ENCODE measurements around the gene DIP2B. TPM values are rescaled to one million over a fixed set of nuclear protein-coding genes. Genes with fewer than 3 reads are reported as not detected.

Gene DIP2B
- total RNA-seq, 1 donor from 2014 or later = 24.0 TPM

- peaks cover 31 to 47% (median 36%) of the 10 kb centered on the region in 3 donors for H3K36me3 ChIP-seq (ENCODE audit: control insufficient read depth in 3 of 3, insufficient read depth in 3 of 3, low read length in 3 of 3)
- peaks cover 0 to 9% (median 5%) of the 10 kb centered on the region in 3 donors for H3K4me1 ChIP-seq (ENCODE audit: control insufficient read depth in 3 of 3, insufficient read depth in 3 of 3, low read length in 3 of 3)
- H3K27me3 ChIP-seq (ENCODE audit: control insufficient read depth in 3 of 3, insufficient read depth in 3 of 3, low read length in 3 of 3) = no peaks in the 10 kb centered on the region
- H3K9ac ChIP-seq (ENCODE audit: low read depth in 1 of 3, low read length in 3 of 3) = no peak overlapping the region
- H3K27ac ChIP-seq (ENCODE audit: low read depth, low read length) = no peak overlapping the region
- H3K4me3 ChIP-seq (ENCODE audit: low read length in 3 of 3) = no peak overlapping the region
- H3K9me3 ChIP-seq (ENCODE audit: control insufficient read depth in 3 of 3, low read length in 3 of 3) = no peaks in the 10 kb centered on the region
Observed at GRCh38 chr12:50720501-50720900, 215.7 kb downstream of the DIP2B start.

DNA sequence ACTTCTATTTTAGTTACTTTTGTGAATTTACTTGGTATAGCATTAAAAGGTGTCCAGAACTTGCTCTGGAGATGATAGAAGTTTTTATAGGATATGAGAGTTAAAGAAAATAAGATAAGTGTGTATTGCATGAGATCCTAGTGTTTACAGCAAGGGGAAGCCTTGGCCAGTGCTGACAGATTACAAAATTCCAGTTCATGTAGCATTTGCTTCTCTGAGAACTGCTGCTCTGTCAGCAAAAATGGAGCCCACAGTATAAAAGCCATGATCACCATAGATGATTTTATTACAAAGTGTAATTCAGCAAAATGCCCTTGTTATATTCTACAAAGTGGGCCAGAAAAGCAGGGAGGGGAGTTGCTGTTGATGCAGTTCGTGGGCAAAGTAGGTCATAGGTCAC is 219.1 kb downstream of the DIP2B start:
- Histone ChIP-seq H3K27ac (ENCODE audit: low read depth, low read length) (peak overlapping the region; percentile 26), H3K27me3 (ENCODE audit: control insufficient read depth in 3 of 3, insufficient read depth in 3 of 3, low read length in 3 of 3) (no peaks in the 10 kb centered on the region), H3K4me3 (ENCODE audit: low read length in 3 of 3) (no peak overlapping the region), H3K9ac (ENCODE audit: low read depth in 1 of 3, low read length in 3 of 3) (no peak overlapping the region), H3K4me1 (ENCODE audit: control insufficient read depth in 3 of 3, insufficient read depth in 3 of 3, low read length in 3 of 3) (peaks cover 0 to 15% (median 2%) of the 10 kb centered on the region in 3 donors), H3K36me3 (ENCODE audit: control insufficient read depth in 3 of 3, insufficient read depth in 3 of 3, low read length in 3 of 3) (peaks cover 36 to 58% (median 49%) of the 10 kb centered on the region in 3 donors), H3K9me3 (ENCODE audit: control insufficient read depth in 3 of 3, low read length in 3 of 3) (no peaks in the 10 kb centered on the region)

DNA sequence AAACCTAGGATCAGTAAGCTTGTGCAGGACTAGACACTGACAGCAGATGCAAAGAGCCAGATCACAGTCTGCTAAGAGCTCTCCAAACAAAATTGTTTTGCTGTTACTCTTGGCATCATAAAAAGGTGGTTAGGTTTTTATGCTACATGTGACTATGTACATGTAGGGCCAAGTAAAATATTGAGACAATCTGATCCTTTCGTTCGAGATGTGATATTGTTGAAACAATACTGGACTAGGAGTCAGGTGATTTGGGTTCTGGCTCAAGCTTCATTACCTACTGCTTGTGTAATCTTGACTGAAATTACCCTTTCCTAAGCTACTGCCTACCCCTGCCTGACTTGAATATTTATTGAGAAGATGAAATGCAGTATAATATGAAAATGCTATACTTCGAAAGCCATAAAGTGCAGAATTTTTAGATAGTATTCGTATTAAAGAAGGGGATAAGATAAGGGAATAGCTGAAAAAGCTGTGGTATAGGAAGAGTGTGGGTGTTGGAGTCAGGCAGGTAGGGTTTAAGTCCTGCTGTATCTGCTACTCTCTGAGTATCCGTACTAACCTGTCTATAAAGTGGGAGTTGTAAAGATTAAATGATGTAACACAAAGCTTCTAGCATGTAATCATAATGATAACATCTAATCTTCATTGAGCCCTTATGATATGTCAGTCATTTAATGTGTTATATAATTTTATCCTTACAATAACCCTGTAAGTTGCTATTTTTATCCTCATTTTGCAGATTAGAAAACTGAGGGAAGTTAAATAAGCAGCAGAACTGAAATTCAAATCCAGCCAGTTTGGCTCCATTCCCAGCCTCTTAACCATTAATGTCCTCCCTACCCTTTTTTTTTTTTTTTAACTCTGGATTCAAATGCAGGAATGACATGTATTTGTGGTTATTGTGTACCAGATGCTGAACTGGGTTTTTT is 220.5 kb downstream of the DIP2B start:
- peaks cover 43 to 65% (median 57%) of the 10 kb centered on the region in 3 donors for H3K36me3 ChIP-seq (ENCODE audit: control insufficient read depth in 3 of 3, insufficient read depth in 3 of 3, low read length in 3 of 3)
- peak overlapping the region; percentile 26 for H3K27ac ChIP-seq (ENCODE audit: low read depth, low read length)

GRCh38 chr12:50727466-50727865 is 222.7 kb downstream of the DIP2B start:
- Histone ChIP-seq H3K27me3 (ENCODE audit: control insufficient read depth in 3 of 3, insufficient read depth in 3 of 3, low read length in 3 of 3) (no peaks in the 10 kb centered on the region), H3K4me1 (ENCODE audit: control insufficient read depth in 3 of 3, insufficient read depth in 3 of 3, low read length in 3 of 3) (peaks cover 0 to 18% (median 2%) of the 10 kb centered on the region in 3 donors), H3K9ac (ENCODE audit: low read depth in 1 of 3, low read length in 3 of 3) (no peak overlapping the region), H3K9me3 (ENCODE audit: control insufficient read depth in 3 of 3, low read length in 3 of 3) (no peaks in the 10 kb centered on the region), H3K4me3 (ENCODE audit: low read length in 3 of 3) (no peak overlapping the region), H3K27ac (ENCODE audit: low read depth, low read length) (peak overlapping the region; percentile 43), H3K36me3 (ENCODE audit: control insufficient read depth in 3 of 3, insufficient read depth in 3 of 3, low read length in 3 of 3) (peaks cover 45 to 70% (median 68%) of the 10 kb centered on the region in 3 donors)

More for the DNA sequence above, 220.5 kb downstream of the DIP2B start:
- Histone ChIP-seq H3K27me3 (ENCODE audit: control insufficient read depth in 3 of 3, insufficient read depth in 3 of 3, low read length in 3 of 3) (no peaks in the 10 kb centered on the region), H3K9me3 (ENCODE audit: control insufficient read depth in 3 of 3, low read length in 3 of 3) (no peaks in the 10 kb centered on the region), H3K9ac (ENCODE audit: low read depth in 1 of 3, low read length in 3 of 3) (no peak overlapping the region), H3K4me3 (ENCODE audit: low read length in 3 of 3) (no peak overlapping the region), H3K4me1 (ENCODE audit: control insufficient read depth in 3 of 3, insufficient read depth in 3 of 3, low read length in 3 of 3) (peaks cover 0 to 18% (median 2%) of the 10 kb centered on the region in 3 donors)

DNA sequence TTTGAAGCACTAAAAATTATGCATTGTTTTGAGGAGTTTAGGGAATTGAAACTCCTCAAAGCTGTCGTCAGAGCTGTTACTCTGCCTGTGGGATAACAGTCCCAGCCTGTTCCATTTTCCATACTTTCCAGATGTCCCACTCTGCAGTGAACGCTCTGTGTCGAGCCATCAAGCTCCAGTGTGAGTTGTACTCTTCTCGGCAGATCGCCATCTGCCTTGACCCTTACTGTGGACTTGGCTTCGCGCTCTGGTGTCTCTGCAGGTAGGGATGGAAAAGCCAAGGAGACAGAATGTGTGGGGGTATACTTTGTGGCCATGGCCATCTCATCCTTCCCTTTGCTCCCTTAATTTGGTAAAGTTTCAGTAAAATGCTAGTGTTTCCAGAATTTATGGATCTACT is 223.6 kb downstream of the DIP2B start:
- Histone ChIP-seq H3K9me3 (ENCODE audit: control insufficient read depth in 3 of 3, low read length in 3 of 3) (no peaks in the 10 kb centered on the region), H3K36me3 (ENCODE audit: control insufficient read depth in 3 of 3, insufficient read depth in 3 of 3, low read length in 3 of 3) (peaks cover 38 to 71% (median 68%) of the 10 kb centered on the region in 3 donors), H3K9ac (ENCODE audit: low read depth in 1 of 3, low read length in 3 of 3) (no peak overlapping the region), H3K27me3 (ENCODE audit: control insufficient read depth in 3 of 3, insufficient read depth in 3 of 3, low read length in 3 of 3) (no peaks in the 10 kb centered on the region), H3K27ac (ENCODE audit: low read depth, low read length) (no peak overlapping the region), H3K4me1 (ENCODE audit: control insufficient read depth in 3 of 3, insufficient read depth in 3 of 3, low read length in 3 of 3) (peaks cover 0 to 18% (median 2%) of the 10 kb centered on the region in 3 donors), H3K4me3 (ENCODE audit: low read length in 3 of 3) (no peak overlapping the region)

DNA sequence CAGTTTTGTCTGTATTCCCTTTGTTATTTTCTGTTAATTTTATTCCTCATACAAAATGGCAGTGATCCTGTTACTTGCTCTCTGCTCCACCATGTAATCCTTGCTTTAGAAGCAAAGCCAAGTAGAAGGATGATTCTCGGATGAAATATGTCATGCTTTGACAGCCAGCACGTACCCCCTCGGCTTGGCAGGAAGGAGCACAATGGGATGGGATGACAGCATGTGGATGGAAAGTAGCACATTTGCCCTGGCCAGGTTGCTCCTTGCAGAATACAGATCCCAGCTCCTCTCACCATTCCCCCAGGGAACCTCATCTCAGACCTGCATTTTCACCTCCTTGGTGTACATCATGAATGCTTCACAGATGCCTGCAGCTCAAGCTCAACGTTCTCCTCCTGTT is 224.1 kb downstream of the DIP2B start:
- Histone ChIP-seq H3K9me3 (ENCODE audit: control insufficient read depth in 3 of 3, low read length in 3 of 3) (no peaks in the 10 kb centered on the region), H3K4me3 (ENCODE audit: low read length in 3 of 3) (no peak overlapping the region), H3K9ac (ENCODE audit: low read depth in 1 of 3, low read length in 3 of 3) (no peak overlapping the region), H3K27ac (ENCODE audit: low read depth, low read length) (no peak overlapping the region), H3K36me3 (ENCODE audit: control insufficient read depth in 3 of 3, insufficient read depth in 3 of 3, low read length in 3 of 3) (peaks cover 35 to 68% (median 68%) of the 10 kb centered on the region in 3 donors), H3K4me1 (ENCODE audit: control insufficient read depth in 3 of 3, insufficient read depth in 3 of 3, low read length in 3 of 3) (peaks cover 0 to 18% (median 2%) of the 10 kb centered on the region in 3 donors), H3K27me3 (ENCODE audit: control insufficient read depth in 3 of 3, insufficient read depth in 3 of 3, low read length in 3 of 3) (no peaks in the 10 kb centered on the region)

GRCh38 chr12:50732591-50732990 is 227.8 kb downstream of the DIP2B start:
- H3K27me3 ChIP-seq (ENCODE audit: control insufficient read depth in 3 of 3, insufficient read depth in 3 of 3, low read length in 3 of 3) = no peaks in the 10 kb centered on the region
- no peak overlapping the region for H3K9ac ChIP-seq (ENCODE audit: low read depth in 1 of 3, low read length in 3 of 3)
- peaks cover 34 to 67% (median 61%) of the 10 kb centered on the region in 3 donors for H3K36me3 ChIP-seq (ENCODE audit: control insufficient read depth in 3 of 3, insufficient read depth in 3 of 3, low read length in 3 of 3)

DNA sequence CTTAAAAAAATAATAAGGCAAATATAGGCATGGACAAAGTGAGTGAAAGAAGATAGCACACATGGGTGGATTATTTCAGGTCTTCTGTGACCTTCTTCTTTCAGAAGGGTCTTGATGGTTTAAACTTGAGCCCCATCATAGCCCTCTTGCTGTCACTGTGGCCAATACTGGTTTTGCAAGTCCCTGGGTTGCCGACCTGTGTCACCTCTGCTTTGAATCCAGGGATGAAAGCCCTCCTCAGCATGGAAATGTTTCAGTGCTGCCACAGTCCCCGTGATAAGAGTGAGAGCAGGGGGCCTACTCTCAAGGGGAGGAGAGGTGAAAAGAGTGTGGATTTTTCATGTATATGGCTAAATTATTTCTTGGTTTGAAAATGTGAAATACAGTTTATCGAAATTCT is 228.9 kb downstream of the DIP2B start:
- Histone ChIP-seq H3K4me1 (ENCODE audit: control insufficient read depth in 3 of 3, insufficient read depth in 3 of 3, low read length in 3 of 3) (peaks cover 0 to 5% (median 0%) of the 10 kb centered on the region in 3 donors), H3K4me3 (ENCODE audit: low read length in 3 of 3) (no peak overlapping the region), H3K27ac (ENCODE audit: low read depth, low read length) (no peak overlapping the region), H3K9me3 (ENCODE audit: control insufficient read depth in 3 of 3, low read length in 3 of 3) (no peaks in the 10 kb centered on the region), H3K27me3 (ENCODE audit: control insufficient read depth in 3 of 3, insufficient read depth in 3 of 3, low read length in 3 of 3) (no peaks in the 10 kb centered on the region), H3K36me3 (ENCODE audit: control insufficient read depth in 3 of 3, insufficient read depth in 3 of 3, low read length in 3 of 3) (peaks cover 34 to 68% (median 51%) of the 10 kb centered on the region in 3 donors), H3K9ac (ENCODE audit: low read depth in 1 of 3, low read length in 3 of 3) (no peak overlapping the region)

More at GRCh38 chr12:50732591-50732990, 227.8 kb downstream of the DIP2B start:
- Histone ChIP-seq H3K4me3 (ENCODE audit: low read length in 3 of 3) (no peak overlapping the region), H3K9me3 (ENCODE audit: control insufficient read depth in 3 of 3, low read length in 3 of 3) (no peaks in the 10 kb centered on the region), H3K4me1 (ENCODE audit: control insufficient read depth in 3 of 3, insufficient read depth in 3 of 3, low read length in 3 of 3) (peaks cover 0 to 9% (median 0%) of the 10 kb centered on the region in 3 donors), H3K27ac (ENCODE audit: low read depth, low read length) (no peak overlapping the region)

DNA sequence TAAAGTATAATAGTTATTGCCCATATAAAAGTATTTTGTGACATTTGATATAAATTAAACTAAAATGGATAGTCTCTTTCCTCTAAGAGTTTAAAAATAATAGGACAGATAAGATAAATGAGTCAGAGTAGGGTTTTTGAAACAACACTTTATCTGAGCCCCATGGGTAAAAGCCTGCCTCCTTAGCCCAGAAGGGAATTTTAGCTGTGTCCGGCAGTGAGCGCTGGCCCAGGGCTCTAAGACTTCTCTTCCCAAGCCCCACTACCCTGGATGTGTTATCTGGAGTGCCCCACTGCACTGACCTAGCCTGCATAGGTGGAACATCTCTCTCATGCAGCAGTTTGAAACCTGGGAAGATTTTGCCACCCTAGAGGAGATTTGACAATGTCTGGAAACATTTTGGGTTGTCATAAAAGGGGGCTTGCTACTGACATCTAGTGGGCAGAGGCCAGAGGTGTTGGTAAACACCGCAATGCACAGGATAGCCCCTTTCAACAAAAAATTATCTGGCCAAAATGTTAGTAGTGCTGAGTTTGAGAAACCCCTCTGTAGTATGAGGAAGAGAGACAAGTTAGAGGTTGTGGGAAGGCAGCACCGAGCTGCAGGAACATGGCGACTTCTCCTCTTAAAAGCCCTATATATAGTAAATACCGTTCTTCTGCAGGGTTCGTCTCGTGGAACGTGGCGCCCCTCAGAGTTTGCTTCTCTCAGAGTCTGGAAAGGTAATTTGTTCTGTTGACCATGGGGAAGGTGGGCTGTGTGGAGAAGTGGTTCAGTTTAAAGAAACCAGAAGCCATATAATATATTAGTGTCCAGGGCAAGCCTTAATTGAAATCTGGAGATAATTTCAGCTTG is 229.9 kb downstream of the DIP2B start:
- no peaks in the 10 kb centered on the region for H3K9me3 ChIP-seq (ENCODE audit: control insufficient read depth in 3 of 3, low read length in 3 of 3)
- peak overlapping the region in 1 of 3 donors; percentile 33 for H3K9ac ChIP-seq (ENCODE audit: low read depth in 1 of 3, low read length in 3 of 3)
- peaks cover 37 to 70% (median 54%) of the 10 kb centered on the region in 3 donors for H3K36me3 ChIP-seq (ENCODE audit: control insufficient read depth in 3 of 3, insufficient read depth in 3 of 3, low read length in 3 of 3)
- no peaks in the 10 kb centered on the region for H3K4me1 ChIP-seq (ENCODE audit: control insufficient read depth in 3 of 3, insufficient read depth in 3 of 3, low read length in 3 of 3)
- no peak overlapping the region for H3K4me3 ChIP-seq (ENCODE audit: low read length in 3 of 3)
- H3K27me3 ChIP-seq (ENCODE audit: control insufficient read depth in 3 of 3, insufficient read depth in 3 of 3, low read length in 3 of 3) = no peaks in the 10 kb centered on the region
- no peak overlapping the region for H3K27ac ChIP-seq (ENCODE audit: low read depth, low read length)

Measured in skeletal muscle tissue (tissue), 4 donors.